Stomach (tissue), 9 donors: ENCODE measurements around the gene MXI1. TPM values are rescaled to one million over a fixed set of nuclear protein-coding genes. Genes with fewer than 3 reads are reported as not detected.

Source experiments
- DNase-seq, 2 donors: peaks; one replicate each; pipeline versions ENCODE4 v3.0.0 to v3.0.0-alpha.2; 2013 to 2019
- H3K27ac ChIP-seq, 5 donors: fragments of 200-600 bp in 4 of 5; sonication (generic) in 4 of 5; one replicate each; pipeline ENCODE4 v1.5.1; 2013 to 2019; ENCODE audit warnings: mild to moderate bottlenecking in 1 of 5, moderate library complexity in 1 of 5
- H3K27me3 ChIP-seq, 3 donors: fragments of 200-600 bp; sonication (generic); one replicate each; pipeline ENCODE4 v1.5.1; 2017 to 2019; ENCODE audit warnings: mixed run types in 1 of 3
- H3K36me3 ChIP-seq, 4 donors: fragments of 200-600 bp; sonication (generic); 1 replicate in 3 of 4; 2 replicates in 1 of 4; pipeline ENCODE4 v1.5.1; 2016 to 2019
- H3K4me1 ChIP-seq, 4 donors: fragments of 200-600 bp; sonication (generic); one replicate each; pipeline ENCODE4 v1.5.1; 2016 to 2019
- H3K4me3 ChIP-seq, 4 donors: fragments of 200-600 bp; sonication (generic) in 3 of 4; one replicate each; pipeline ENCODE4 v1.5.1; 2016 to 2019; ENCODE audit warnings: mild to moderate bottlenecking in 1 of 4
- H3K9me3 ChIP-seq, 4 donors: fragments of 200-600 bp; sonication (generic); one replicate each; pipeline ENCODE4 v1.5.1; 2016 to 2019
- EP300 ChIP-seq: sonication (generic); formaldehyde crosslinking; IDR thresholded peaks from one replicate; pipeline ENCODE4 v1.6.1; 2017; ENCODE audit warnings: antibody characterized with exemption
- POLR2A ChIP-seq, 4 donors: fragments of 450-650 bp; IDR thresholded peaks; one replicate each; pipeline ENCODE4 v1.6.1; 2016; ENCODE audit warnings: antibody characterized with exemption in 4 of 4, control low read depth in 2 of 4, mild to moderate bottlenecking in 1 of 4, moderate library complexity in 1 of 4
- POLR2AphosphoS5 ChIP-seq, 3 donors: sonication (generic); formaldehyde crosslinking; IDR thresholded peaks; one replicate each; pipeline ENCODE4 v1.6.1; 2016; ENCODE audit warnings: antibody characterized with exemption in 3 of 3
- WGBS, 5 donors: extraction: QIAGEN DNeasy Blood & Tissue Kit in 3 of 5; methylation state at CpG; one replicate each; pipeline versions ENCODE4 v1.1.5 to v1.1.7; 2013 to 2018; 5-methylcytosine and 5-hydroxymethylcytosine counted together
- intact Hi-C: fragments of 100-400 bp; cut with DNase I; formaldehyde crosslinking; loops from one replicate; pipeline ENCODE4 v1.15.1; 2023; ENCODE audit warnings: low total_unique reads
- polyA plus RNA-seq, 3 donors: library from polyadenylated mRNA; stranded (reverse); fragments of 200-250 nt; gene quantifications; one replicate each; pipeline ENCODE4 v1.2.3, GENCODE V29; 2013
- total RNA-seq, 5 donors: library from RNA; depleted of rRNA; stranded (reverse); fragments of >200 nt; gene quantifications; one replicate each; pipeline versions ENCODE4 v1.1.0 to v1.2.3, GENCODE V29; 2014 to 2016
- TF ChIP-seq, protein P1 (sequence below), 7 experiments: fragments of 450-650 bp in 4 of 7; fragments of 200-600 bp in 3 of 7; sonication (generic) in 3 of 7; IDR thresholded peaks; one replicate each; pipeline ENCODE4 v1.5.1; 2016 to 2019; ENCODE audit warnings: antibody characterized with exemption in 7 of 7, control low read depth in 2 of 7, mild to moderate bottlenecking in 1 of 7
- donor health status: healthy with polysubstance abuse.
- donor health status: Bipolar disorder and iron deficiency.
- donor health status: healthy.

Gene MXI1
- total and polyA plus RNA-seq, 8 donors, result 3.5 to 163 (median 34.3) TPM

GRCh38 chr10:110252151-110252550 lies 44.7 kb downstream of the MXI1 start:
- H3K9me3 ChIP-seq, result no peaks in the 10 kb centered on the region
- no peaks in the 10 kb centered on the region for H3K36me3 ChIP-seq
- DNase-seq, result no peak
- TF ChIP-seq POLR2AphosphoS5 (IDR thresholded peaks at IDR 0.05), result no peak
- WGBS, 5 donors, result 83 to 91% (median 85%) methylated on average over 1 of the region's 1 CpG
- H3K4me3 ChIP-seq, result no peak overlapping the region
- no peaks in the 10 kb centered on the region for H3K27me3 ChIP-seq
- H3K27ac ChIP-seq, result no peak overlapping the region
- H3K4me1 ChIP-seq, result no peaks in the 10 kb centered on the region
- intact Hi-C loops, result no loop called here

- Histone ChIP-seq H3K4me1 (no peaks in the 10 kb centered on the region), H3K27me3 (no peaks in the 10 kb centered on the region), H3K27ac (no peak overlapping the region), H3K9me3 (no peaks in the 10 kb centered on the region), H3K4me3 (no peak overlapping the region), H3K36me3 (no peaks in the 10 kb centered on the region)
- no peak for TF ChIP-seq POLR2AphosphoS5 (IDR thresholded peaks at IDR 0.05)
- TF ChIP-seq EP300, result no peak
- TF ChIP-seq, protein P1, sequence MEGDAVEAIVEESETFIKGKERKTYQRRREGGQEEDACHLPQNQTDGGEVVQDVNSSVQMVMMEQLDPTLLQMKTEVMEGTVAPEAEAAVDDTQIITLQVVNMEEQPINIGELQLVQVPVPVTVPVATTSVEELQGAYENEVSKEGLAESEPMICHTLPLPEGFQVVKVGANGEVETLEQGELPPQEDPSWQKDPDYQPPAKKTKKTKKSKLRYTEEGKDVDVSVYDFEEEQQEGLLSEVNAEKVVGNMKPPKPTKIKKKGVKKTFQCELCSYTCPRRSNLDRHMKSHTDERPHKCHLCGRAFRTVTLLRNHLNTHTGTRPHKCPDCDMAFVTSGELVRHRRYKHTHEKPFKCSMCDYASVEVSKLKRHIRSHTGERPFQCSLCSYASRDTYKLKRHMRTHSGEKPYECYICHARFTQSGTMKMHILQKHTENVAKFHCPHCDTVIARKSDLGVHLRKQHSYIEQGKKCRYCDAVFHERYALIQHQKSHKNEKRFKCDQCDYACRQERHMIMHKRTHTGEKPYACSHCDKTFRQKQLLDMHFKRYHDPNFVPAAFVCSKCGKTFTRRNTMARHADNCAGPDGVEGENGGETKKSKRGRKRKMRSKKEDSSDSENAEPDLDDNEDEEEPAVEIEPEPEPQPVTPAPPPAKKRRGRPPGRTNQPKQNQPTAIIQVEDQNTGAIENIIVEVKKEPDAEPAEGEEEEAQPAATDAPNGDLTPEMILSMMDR (IDR thresholded peaks at IDR 0.05), result no peak
- TF ChIP-seq POLR2A (IDR thresholded peaks at IDR 0.05), result no peak
- intact Hi-C loops, result no loop called here
- DNase-seq, result no peak
These were observed 47.1 kb downstream of the MXI1 start for GRCh38 chr10:110254467-110254866.

GRCh38 chr10:110258542-110258941 lies 51.1 kb downstream of the MXI1 start:
- peaks cover 0 to 19% (median 9%) of the 10 kb centered on the region in 4 donors for H3K4me1 ChIP-seq
- TF ChIP-seq EP300, result no peak
- TF ChIP-seq POLR2A (IDR thresholded peaks at IDR 0.05), result no peak
- TF ChIP-seq POLR2AphosphoS5 (IDR thresholded peaks at IDR 0.05), result no peak
- TF ChIP-seq, protein P1 (IDR thresholded peaks at IDR 0.05), result no peak
- H3K36me3 ChIP-seq, result no peaks in the 10 kb centered on the region
- intact Hi-C loops, result no loop called here
- no peak for DNase-seq
- H3K4me3 ChIP-seq, result no peak overlapping the region
- H3K27ac ChIP-seq, result no peak overlapping the region
- H3K9me3 ChIP-seq, result no peaks in the 10 kb centered on the region
- WGBS, 5 donors, result 85 to 95% (median 92%) methylated on average over 1 of the region's 1 CpG
- no peaks in the 10 kb centered on the region for H3K27me3 ChIP-seq

GRCh38 chr10:110259317-110259716 lies 51.9 kb downstream of the MXI1 start:
- intact Hi-C loops, result no loop called here
- no peak overlapping the region for H3K27ac ChIP-seq

More at GRCh38 chr10:110259317-110259716, 51.9 kb downstream of the MXI1 start:
- Histone ChIP-seq H3K4me1 (peaks cover 0 to 23% (median 9%) of the 10 kb centered on the region in 4 donors), H3K27me3 (no peaks in the 10 kb centered on the region), H3K36me3 (no peaks in the 10 kb centered on the region), H3K9me3 (no peaks in the 10 kb centered on the region), H3K4me3 (no peak overlapping the region)
- DNase-seq, result no peak
- TF ChIP-seq POLR2AphosphoS5 (IDR thresholded peaks at IDR 0.05), result no peak
- no peak for TF ChIP-seq EP300
- TF ChIP-seq, protein P1 (IDR thresholded peaks at IDR 0.05), result no peak
- no peak for TF ChIP-seq POLR2A (IDR thresholded peaks at IDR 0.05)
